ENCODE data around the gene CYTH3. TPM values are rescaled to one million over a fixed set of nuclear protein-coding genes. Genes with fewer than 3 reads are reported as not detected.

CYTH3 gene
- total and polyA plus RNA-seq, 2 of the 8 experiments (the other 6 are each of a cell fraction or from before 2014, with no cell fraction given), result 10.3 to 11.9 TPM

GRCh38 chr7:6209340-6209739, 63.1 kb downstream of the CYTH3 start:
- Histone ChIP-seq H2BK15ac (ENCODE audit: low read length) (no peak overlapping the region), H3K23me2 (ENCODE audit: low read depth, low read length) (no peaks in the 10 kb centered on the region), H3K27me3 (replicated peaks in 1 of 4; ENCODE audit: control insufficient read depth in 3 of 4, extremely low read depth in 1 of 4, insufficient read depth in 3 of 4, low read length in 3 of 4) (no peaks in the 10 kb centered on the region), H3K79me1 (ENCODE audit: low read depth, low read length) (no peaks in the 10 kb centered on the region), H3K4me1 (replicated peaks in 1 of 4; ENCODE audit: control insufficient read depth in 3 of 4, insufficient read depth in 4 of 4, low read length in 3 of 4) (no peaks in the 10 kb centered on the region; a peak in 1 of 7 replicates), H3K4me3 (ENCODE audit: extremely low read depth in 1 of 4, insufficient read depth in 2 of 4, low read depth in 3 of 4, low read length in 4 of 4) (no peak overlapping the region), H2AFZ (ENCODE audit: low read length) (no peak overlapping the region), H3K4me2 (ENCODE audit: insufficient read depth in 1 of 2, low read depth in 2 of 2, low read length in 2 of 2) (no peak overlapping the region), H3K36me3 (ENCODE audit: control insufficient read depth in 2 of 4, insufficient read depth in 4 of 4, low read length in 3 of 4) (no peaks in the 10 kb centered on the region), H4K20me1 (replicated peaks in 1 of 2; ENCODE audit: control insufficient read depth in 1 of 2, insufficient read depth in 2 of 2, low read length in 2 of 2) (no peaks in the 10 kb centered on the region), H3K56ac (replicated peaks; ENCODE audit: insufficient read length, low read depth, low read length) (no peak overlapping the region), H2BK12ac (ENCODE audit: low read depth, low read length) (no peak overlapping the region), H4K5ac (ENCODE audit: insufficient read length, low read depth, low read length) (no peak overlapping the region), H2BK5ac (ENCODE audit: low read depth, low read length) (no peak overlapping the region), H2BK20ac (ENCODE audit: low read length) (no peak overlapping the region), H4K8ac (ENCODE audit: extremely low read depth, insufficient read depth, low read length) (no peak overlapping the region), H2AK5ac (ENCODE audit: low read depth, low read length) (no peak overlapping the region), H3K79me2 (ENCODE audit: control insufficient read depth in 1 of 2, insufficient read depth in 2 of 2, low read length in 2 of 2) (0 out of 4 replicates have a peak, but pooled peaks cover 0 to 10% of the 10 kb centered on the region in 2 experiments), H3K27ac (ENCODE audit: low read depth, low read length) (no peak overlapping the region), H3K18ac (ENCODE audit: extremely low read depth, low read length) (no peak overlapping the region), H3K14ac (ENCODE audit: insufficient read length) (no peak overlapping the region), H3K9me3 (ENCODE audit: insufficient read depth in 2 of 2, low read depth in 1 of 2, low read length in 1 of 2) (no peaks in the 10 kb centered on the region), H2BK120ac (replicated peaks; ENCODE audit: low read depth, low read length) (no peak overlapping the region), H3K23ac (ENCODE audit: insufficient read length) (no peak overlapping the region), H3K4ac (replicated peaks; ENCODE audit: insufficient read length, low read depth, low read length) (no peak overlapping the region), H3K9ac (replicated peaks in 1 of 4; ENCODE audit: extremely low read depth in 1 of 4, low read depth in 3 of 4, low read length in 3 of 4) (no peak overlapping the region), H4K91ac (replicated peaks; ENCODE audit: insufficient read length, low read length) (no peak overlapping the region)
- POLR2A ChIA-PET (ENCODE audit: partially characterized antibody), result interaction anchor here (1.4 kb wide), 1 partner anchor 11 kb away, joined by 3 read pairs; no protein-coding TSS in a partner anchor
- WGBS, 2 experiments (ENCODE audit: extremely low coverage in 1 of 2, insufficient coverage in 1 of 2, insufficient read length in 1 of 2, insufficient replicate concordance in 2 of 2, low coverage in 1 of 2, low lambda C conversion rate in 2 of 2, missing lambda C conversion rate in 1 of 2), result 88% methylated on average over 6 of the region's 6 CpGs; no CpG with 5 or more reads in 1 of the 2 experiments
- DNase-seq (ENCODE audit: low read depth in 1 of 2, low spot score in 2 of 2) (no peak), FAIRE-seq (no peak)
- CTCF ChIA-PET (ENCODE audit: partially characterized antibody), result no interaction called here
- TF ChIP-seq E2F6 (IDR thresholded peaks at IDR 0.05) (no peak), CTCF (IDR thresholded peaks at IDR 0.05; ENCODE audit: control extremely low read depth in 1 of 3, insufficient read depth in 1 of 3, low read depth in 1 of 3, low read length in 3 of 3) (no peak)

Data from H1 (cell line).